Gastrocnemius medialis (tissue), 4 donors: ENCODE results near the gene MTIF2.

Experiments used
- CTCF ChIP-seq, 5 experiments: fragments of 450-650 bp in 3 of 5; fragments of 200-600 bp in 2 of 5; sonication (generic) in 2 of 5; IDR thresholded peaks in 4 of 5; conservative IDR thresholded peaks in 1 of 5; 1 replicate in 4 of 5; 2 replicates in 1 of 5; pipeline ENCODE4 v1.5.1; 2016 to 2019; ENCODE audit warnings: antibody characterized with exemption in 5 of 5, mild to moderate bottlenecking in 3 of 5, moderate library complexity in 3 of 5
- POLR2A ChIP-seq, 2 donors: fragments of 450-650 bp; IDR thresholded peaks; one replicate each; pipeline ENCODE4 v1.6.1; 2017; ENCODE audit warnings: antibody characterized with exemption in 2 of 2, mild to moderate bottlenecking in 2 of 2, moderate library complexity in 2 of 2

DNA sequence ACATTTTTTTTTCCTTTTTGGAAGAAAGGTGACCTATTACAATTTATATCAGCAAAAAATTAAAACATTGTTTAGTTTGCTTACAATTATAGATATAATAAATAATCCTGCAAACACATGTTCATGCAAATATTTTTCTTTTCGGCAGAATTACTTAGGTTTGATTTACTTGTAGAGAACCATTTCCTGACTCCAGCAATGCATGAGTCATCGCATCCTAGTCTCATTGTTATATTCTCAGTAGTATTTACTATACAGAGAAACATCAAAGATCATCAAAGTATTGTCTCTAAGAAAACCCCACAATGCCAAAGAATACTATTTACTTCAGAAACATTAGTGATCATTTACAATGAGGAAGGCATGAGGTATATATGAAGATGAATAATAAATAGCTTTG is 40.4 kb upstream of the MTIF2 start:
- TF ChIP-seq POLR2A (IDR thresholded peaks at IDR 0.05) (no peak), CTCF (IDR thresholded peaks at IDR 0.05 in 4 of 5, conservative IDR thresholded peaks at IDR 0.05 in 1 of 5) (no peak)
